Kidney tubule cell (primary cell): Measurements from ENCODE around the gene LAMA5.

Experiments used
- DNase-seq: peaks from one replicate; pipeline ENCODE4 v3.0.0-alpha.2; 2018; ENCODE audit warnings: low spot score

Gene LAMA5

DNA sequence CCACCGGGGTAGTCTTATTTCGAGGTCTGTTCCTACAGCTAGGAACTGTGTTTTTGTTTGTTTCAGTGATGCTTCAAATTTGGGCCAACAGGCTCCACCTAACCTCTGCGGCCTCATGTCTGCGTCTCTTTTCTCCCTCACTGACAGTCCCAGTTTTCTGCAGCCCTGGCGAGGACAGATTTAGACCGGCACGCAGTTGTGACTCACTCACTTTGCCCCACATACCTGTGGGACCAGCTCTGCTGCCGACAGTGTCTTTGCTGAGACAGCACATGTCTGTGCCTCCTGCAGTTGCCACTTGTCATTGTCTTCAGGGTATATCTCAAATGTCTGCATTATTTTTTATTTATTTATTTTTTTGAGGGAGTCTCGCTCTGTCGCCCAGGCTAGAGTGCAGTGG, 99.6 kb downstream of the LAMA5 start:
- DNase-seq, result no peak

DNA sequence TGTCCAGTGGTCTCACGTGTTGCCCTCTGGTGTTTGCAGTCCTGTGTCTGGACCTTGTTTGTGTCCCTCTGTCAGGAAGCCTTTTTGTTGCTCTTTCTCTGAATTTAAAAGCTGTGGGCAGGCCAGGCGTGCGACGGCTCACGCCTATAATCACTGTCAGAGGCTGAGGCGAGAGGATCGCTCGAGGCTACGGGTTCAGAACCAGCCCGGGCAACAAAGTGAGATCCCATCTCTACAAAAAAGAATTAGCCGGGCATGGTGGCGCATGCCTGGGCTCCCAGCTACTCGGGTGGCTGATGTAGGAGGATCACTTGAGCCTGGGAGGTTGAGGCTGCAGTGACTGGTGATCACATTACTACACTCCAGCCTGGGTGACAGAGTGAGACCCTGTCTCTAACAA, 100.3 kb downstream of the LAMA5 start:
- no peak for DNase-seq

DNA sequence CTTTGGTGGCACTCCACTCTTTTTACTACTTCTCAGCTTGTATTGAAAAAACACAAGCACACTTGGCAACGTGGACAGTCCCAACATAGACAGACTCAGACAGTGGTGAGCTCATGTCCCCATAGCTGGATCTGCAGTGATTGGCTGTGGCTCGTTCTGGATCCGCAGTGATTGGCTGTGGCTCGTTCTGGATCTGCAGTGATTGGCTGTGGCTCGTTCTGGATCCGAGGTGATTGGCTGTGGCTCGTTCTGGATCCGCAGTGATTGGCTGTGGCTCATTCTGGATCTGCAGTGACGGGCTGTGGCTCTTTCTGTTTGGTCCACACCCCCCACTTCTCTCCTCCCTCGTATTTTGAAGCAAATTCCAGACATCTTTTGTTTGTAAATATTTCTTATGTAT, 100.8 kb downstream of the LAMA5 start:
- DNase-seq, result no peak

DNA sequence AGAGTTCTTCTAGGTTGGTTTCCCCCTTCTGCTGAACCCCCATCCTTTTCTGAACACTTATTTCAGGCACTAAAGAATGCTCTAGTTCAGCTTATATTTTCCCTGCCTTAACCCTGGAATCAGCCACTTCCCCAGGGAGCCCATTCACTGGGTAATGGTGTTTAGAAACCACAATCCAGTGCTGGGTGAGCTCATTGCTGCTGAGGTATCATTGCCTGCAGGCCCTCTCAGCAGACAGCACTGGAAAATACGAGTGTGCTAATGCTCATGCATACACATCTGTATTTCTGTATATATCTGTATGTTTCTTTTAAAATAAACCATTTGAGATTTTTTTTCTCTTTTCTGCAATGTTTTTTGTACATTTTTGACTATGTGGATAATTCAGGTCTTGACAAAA, 101.7 kb downstream of the LAMA5 start:
- DNase-seq, result no peak

DNA sequence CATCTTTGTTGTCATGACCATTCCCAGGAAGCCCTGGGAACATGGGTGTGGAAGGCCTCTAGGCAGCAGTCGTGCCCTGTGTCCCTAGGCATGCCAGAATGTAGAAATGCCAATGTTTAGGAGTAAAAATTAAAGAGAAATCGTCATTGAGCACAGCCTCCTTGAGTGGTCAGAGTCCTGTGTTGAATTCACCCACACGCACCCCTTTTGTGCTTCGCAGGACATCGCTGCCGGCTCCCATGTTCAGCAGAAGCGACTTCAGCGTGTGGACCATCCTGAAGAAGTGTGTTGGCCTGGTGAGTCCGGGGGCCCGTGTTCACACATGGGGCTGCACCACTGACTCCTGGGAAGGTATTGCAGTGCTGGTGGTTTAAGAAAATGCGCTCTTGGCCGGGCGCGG, 103.7 kb downstream of the LAMA5 start:
- no peak for DNase-seq

DNA sequence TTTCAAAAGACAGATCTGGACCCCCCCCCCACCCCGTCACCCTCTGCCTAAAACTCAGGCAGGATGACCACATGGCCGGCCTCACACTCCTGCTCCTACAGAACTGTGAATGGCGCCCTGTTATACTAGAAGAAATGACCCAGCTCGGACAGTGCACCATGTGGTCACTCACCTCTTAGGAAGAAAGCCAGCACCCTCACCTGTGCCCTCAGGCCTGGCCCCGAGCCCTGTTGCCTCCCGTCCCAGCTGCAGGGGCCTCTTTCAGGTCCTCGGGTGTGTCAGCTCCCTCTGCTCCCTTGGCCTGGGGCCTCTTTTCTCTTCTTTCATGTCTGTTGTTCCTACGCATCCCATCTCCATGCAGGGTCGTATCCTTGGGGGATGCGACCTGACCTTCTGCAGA, 105.0 kb downstream of the LAMA5 start:
- no peak for DNase-seq

DNA sequence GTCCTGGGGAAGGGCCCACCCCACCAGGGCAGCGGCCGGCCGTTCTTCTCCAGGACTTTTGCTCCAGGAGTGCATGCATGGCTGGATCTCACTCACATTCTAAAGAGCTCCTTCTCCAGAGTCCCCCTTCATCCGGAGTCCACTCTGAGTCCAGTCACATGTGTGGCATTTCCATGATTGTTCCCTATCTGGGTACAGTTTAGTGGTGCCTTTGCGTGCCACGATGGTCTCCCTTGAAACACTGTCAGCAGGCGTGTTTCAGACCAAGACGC, 107.9 kb downstream of the LAMA5 start:
- no peak for DNase-seq
